HG02623 (cell line): ENCODE measurements around the gene ABHD16B.
"Not testable (repeated sequence)": the region's sequence is repeated elsewhere in the genome, so short reads cannot be mapped to it uniquely, and the experiment has no call there.

Source experiments
- ATAC-seq: cut with Tn5 transposase; IDR thresholded peaks from one replicate; pipeline ENCODE4 v1.9.1; 2021; ENCODE audit warnings: moderate library complexity; ENCODE audit not compliant: unreplicated experiment

The ABHD16B gene

DNA sequence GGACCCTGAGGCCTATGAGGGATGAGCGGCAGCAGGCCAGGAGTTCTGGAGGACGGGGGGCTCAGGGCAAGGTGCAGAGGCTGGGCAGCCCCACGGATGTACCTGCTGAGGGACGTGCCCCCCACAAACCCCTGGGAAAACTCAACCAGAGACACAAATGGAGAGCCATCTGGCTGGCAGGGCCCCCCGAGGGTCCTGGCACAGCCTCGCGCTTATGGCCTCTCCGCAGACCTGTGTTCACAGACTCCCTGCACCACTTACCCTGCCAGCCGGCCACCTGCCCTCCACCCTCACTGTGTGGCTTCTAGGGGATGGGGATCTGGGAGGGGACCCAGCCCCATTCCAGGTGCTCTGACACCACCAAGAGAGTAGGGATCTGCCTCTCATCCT is 26.8 kb upstream of the ABHD16B start:
- no peak for ATAC-seq

DNA sequence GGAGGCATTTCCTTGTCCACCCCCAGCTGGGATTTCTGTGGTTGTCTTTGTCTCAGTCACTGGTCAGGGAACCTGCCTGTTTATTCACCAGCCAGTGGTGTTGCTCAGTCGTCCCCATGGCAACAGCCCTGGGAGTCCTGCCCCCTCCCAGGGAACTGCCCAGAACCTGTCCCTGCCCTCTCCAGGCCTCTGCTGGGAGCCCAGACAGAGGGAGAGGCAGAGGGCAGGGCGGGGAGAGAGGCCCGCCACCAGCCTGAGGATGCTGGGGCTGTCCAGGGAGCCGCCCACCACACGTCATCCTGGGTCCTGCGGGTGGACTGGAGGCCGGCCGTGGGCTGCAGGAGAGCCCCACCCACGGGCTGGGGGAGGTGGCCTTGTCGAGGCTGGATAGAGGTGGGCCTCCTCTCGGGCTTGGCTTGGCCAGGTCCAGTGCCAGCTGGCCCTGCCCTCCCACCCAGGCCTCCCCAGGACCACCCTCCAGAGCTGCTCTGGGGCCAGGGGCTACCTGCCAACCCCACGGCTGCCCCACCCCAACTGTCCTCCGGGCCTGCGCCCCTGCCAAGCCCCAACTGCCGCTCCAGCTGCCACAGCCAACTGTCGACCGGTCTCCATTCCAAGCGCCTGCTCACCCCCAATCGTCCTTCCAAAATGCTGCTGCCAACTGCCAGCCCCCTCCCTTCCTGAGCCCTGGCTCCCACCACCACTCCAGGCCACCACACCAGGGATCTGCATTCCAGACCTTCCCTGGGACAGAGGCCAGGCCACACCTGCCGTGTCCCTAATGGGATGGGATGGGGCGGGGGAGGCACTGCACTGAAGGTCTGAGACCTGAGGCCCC is 26.1 kb upstream of the ABHD16B start:
- ATAC-seq: no peak

DNA sequence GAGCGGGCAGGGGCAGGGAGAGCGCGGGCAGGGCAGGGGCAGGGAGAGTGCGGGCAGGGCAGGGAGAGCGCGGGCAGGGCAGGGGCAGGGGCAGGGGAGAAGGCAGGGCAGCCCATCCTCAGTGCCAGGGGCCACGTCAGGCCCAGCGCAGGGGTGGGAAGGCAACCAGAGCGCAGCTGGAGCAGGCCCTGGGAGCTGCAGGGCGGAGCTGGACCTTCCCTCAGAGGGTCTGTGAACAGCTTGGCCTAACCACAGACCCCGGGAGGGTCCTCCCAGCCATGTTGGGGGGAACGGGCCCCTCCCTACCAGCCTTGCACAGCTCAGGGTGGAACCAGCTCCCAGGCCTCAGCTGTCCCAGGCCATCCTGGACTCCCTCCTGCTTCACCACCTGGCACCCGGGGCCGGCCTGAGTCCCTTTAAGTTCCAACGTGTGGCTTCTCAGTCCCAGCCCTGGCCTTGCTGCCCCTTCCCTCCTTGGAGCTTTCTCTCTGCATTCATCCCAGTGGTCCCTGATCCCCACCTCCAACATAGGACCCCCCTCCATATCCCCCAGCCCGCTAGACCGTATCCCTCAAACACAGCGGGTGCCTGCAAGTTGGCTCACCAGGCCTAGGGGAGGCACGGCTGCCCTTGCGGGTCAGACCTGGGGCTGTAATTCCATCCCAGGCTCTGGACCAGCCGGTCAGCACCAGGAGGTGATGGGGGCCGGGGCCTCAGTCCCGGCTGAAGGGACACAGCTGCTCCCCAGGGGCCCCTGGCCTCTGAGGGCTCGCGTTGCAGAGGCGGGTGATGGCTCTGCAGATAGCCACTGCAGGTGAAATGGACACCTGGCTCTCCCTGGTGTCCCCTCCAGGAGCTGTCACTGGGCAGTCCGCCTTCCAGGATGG is 24.6 kb upstream of the ABHD16B start:
- ATAC-seq: no peak

DNA sequence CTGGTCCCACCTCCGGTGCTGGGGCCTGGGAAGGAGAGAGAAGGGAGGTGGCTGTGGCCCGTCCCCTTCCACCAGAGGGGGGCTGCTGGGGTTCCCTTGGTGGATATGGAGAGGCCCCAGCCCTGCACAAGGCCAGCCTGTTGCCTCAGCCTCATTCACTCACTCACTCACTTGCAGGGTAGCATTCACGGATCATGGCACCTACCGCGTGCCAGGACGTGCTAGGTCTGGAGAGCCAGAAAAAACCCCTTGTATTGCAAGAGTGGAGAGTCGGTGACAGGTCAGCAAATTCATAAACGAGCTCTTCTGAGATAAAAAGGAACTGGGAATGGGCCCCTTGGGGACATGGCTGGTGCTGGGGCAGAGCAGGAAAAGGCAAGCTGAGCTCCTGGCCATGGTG is 23.8 kb upstream of the ABHD16B start:
- no peak for ATAC-seq

DNA sequence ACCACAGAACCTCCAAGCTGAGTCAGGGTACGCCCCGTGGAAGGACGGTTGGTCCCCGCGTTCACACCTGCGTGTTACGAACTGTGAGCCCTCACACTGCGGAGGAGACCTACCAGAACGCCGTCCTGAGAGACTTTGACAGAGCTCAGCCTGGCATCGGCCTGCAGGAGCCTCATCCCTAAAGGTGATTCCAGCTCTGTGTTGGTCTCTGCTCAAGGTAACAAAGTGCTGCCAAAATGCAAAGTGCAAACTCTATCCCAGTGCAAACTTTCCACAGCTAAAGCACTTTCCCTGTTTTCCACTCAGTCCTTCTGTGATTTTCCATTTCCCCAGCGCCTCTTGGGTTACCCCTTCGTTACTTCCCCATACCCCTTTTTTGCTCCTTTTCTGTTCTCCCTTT is 21.7 kb upstream of the ABHD16B start:
- ATAC-seq: no peak

DNA sequence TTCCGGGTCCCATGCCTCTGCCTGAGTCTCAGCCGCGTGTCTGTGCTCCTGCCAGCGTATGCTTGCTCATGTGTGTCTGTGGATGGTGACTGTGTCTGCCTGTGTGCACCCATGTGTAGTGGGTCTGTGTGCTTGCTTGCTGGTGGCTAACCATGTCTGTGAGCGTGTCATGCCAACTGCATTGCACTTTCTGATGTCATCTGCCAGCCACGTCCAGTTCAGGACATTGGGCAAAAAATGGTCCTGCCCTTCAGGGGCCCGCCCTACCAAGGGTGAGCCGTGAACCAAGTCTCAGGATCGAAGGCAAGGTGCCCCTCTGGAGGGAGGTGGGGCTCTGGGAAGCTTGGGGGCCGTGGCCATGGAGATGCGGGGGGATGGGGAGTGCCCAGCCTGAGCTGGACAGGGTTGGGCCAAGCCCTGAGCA is 20.9 kb upstream of the ABHD16B start:
- no peak for ATAC-seq

DNA sequence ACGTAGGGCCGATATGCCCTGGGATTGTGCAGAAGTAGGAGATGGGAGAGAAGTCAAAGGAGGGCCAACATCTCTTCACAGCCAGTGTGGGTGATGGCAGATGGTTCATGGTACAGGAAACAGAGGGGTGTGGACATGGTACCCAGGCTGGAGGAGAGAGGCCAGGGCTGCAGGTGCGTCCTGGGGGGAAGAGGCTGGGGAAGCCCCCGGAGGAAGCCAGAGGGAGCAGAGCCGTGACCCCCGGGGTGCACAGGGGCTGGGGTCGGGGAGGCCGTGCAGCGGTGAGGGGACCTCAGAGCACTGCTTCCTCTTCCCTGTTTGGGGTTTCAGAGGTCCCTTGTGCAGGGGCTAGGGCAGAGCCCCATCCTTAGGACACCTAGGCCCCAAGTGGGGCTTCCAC is 19.0 kb upstream of the ABHD16B start:
- ATAC-seq: no peak

DNA sequence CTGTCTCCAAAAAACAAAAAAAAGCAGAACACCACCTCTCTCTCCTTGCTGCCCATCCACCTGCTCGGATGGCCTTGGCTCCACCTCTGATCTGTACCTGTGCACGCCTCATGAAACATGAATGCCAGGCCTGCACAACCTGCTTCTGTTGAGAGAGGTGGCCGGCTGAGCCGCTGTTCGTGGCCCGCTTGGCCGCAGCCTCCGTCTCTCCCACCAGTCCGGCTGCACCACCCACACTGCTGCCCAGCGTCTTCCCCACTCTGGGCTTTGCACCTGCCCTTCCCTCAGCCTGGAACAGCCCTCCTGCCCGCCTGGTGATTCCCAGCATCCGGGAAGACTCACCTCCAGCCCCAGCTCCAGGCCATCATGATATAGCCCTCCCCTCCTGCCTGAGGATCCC is 18.1 kb upstream of the ABHD16B start:
- no peak for ATAC-seq

DNA sequence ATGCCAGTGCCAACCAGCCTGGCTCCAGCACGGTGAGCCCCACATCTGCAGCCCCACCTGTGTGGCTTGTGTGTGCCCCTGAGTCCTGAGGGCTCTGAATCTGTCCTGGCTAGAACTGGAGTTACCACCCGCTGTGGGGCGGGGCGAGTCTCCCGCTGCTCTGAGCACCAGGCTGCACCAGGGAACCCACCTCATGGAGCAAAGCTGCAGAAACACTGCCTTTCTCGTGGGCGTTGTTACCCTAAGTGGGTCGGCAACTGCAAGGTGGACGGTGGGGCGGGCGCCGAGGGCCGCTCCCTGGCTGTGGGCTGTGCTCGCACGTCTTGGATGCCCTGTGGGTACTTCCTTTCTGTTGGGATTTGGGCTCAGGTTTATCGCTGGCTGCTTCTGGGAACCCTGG is 17.5 kb upstream of the ABHD16B start:
- no peak for ATAC-seq

DNA sequence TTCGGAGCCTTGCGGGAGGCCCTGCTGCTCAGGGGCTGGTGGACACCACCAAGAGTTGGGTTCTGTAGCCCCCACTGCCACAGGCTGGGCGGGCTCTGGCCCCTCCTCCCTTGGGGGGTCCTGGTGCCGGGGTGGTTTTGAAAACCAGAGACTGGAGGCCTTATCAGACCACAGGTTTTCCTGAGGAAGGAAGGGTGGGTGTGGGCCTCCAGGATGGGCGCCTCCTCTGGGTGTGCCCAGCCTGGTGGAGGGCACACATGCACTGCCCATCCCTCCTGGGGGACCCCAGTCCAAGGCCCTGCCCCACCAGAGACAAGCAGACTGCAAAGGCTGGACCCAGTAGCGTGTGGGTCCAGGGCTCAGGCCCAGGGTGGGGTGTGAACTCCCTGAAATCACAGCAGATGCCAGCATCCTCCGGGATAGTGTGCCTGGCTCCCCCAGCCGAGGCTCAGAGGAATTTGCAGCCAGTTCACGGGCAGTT is 16.7 kb upstream of the ABHD16B start:
- no peak for ATAC-seq

DNA sequence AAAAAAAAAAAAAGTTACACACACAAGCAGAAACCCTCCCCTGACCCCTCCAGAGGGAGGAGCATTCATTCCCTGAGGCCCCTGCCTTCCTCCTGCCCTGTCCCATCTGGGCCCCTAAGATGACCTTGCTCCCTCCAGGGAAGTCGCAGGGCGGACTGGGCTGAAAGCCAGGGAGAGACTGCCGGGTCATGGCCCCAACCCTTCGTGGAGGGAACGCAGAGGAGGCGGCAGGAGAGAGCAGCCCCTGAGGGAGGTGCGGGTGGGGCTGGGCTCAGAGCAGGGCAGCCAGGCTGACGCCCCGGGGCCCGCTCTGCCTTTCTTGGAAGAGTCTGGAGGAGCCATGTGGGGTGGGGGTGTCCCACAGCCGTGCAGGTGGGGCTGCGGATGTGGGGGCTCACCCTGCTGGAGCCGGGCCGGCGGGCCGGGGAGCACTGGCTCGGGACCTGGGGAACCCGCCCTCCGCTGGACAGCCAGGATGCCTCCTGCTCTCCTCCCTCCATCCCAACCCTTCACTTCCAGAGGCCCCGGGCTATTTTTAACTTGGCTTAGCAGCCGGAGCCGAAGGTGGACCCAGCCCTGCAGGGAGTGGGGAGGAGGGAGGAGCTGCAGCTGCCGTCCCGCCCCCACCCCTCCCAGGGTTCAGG is 15.0 kb upstream of the ABHD16B start:
- ATAC-seq: no peak

DNA sequence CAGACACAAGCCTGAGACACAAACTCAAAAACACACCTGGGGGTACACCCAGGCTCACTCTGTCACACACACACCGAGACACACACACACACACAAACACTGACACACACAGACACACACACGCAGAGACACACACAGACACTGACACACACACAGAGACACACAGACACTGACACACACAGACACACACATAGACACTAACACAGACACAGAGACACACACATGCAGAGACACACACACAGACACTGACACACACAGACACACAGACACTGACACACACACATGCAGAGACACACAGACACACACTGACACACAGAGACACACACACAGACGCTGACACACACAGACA is 14.4 kb upstream of the ABHD16B start:
- ATAC-seq: no peak

DNA sequence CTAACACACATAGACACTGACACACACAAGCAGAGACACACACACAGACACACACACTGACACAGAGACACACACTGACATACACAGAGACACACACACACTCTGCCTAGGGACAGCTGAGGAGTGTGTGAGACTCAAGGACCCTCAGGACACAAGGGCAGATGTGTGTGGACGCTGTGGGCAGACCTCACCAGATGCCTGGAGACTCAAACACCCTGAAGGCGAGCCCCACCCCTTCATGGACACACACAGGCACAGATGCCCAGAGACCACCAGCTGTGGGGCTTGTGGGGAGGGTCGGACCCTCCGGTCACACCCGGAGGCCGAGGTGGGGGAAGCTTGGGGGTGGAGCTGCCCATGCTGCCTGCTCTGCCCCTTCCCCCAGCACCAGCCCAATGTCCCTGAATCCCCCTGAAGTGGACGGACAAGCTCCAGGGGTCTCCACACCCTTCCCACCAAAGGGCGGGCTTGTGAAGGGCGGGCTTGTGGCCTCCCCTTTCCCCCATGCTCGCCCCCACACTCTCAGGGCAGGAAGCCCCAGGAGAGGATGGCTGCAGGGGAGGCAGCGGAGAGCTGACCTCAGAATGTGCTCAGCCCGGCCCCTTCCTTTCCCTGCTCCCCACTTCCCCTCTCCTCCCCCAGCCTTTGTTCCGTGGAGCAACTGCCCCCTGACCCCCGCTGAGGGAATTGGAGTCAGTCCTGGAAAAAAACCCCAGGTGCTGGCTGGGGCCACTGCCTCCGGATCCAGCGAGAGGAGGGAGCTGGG is 13.9 kb upstream of the ABHD16B start:
- no peak for ATAC-seq

DNA sequence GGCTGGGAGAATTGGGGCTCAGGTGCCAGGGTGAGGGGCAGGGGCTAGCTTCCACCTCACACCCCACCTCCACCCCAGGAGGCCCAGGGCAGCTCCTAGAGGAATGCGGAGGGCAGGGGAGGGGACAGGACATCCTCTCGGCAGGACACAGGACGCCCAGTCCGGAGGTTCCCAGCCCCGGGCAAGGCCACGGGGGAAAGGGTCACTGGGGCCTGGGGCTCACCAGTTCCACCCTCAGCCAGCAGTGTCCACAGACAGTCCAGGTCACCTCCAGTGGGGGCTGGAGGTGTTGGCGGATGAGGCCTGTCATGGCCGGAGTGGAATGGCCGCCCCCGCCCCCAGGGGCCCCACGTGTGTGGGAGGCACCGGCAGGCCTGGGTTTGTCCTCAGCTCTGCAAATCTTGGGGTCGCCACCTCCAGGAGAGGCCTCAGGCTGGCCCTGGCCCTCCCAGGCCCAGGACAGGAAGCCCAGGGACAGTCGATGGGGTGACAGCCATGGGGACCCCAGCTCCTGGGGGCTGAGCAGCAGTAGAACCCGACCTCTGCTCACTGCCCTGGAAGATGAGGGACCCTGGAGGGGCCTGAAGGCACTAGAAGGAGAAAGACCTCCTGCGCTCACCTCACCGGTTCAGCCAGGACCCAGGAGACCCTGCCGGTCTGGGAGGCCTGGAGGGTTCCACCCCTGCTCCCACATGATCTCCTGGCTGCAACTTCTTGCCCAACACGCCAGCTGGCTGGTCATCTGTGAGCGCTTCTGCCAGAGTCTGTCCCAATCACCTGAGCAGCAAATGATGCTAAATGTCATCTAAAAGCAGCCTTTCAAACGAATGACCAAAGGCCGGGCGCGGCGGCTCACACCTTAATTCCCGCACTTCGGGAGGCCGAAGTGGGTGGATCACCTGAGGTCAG is 13.0 kb upstream of the ABHD16B start:
- ATAC-seq: no peak

DNA sequence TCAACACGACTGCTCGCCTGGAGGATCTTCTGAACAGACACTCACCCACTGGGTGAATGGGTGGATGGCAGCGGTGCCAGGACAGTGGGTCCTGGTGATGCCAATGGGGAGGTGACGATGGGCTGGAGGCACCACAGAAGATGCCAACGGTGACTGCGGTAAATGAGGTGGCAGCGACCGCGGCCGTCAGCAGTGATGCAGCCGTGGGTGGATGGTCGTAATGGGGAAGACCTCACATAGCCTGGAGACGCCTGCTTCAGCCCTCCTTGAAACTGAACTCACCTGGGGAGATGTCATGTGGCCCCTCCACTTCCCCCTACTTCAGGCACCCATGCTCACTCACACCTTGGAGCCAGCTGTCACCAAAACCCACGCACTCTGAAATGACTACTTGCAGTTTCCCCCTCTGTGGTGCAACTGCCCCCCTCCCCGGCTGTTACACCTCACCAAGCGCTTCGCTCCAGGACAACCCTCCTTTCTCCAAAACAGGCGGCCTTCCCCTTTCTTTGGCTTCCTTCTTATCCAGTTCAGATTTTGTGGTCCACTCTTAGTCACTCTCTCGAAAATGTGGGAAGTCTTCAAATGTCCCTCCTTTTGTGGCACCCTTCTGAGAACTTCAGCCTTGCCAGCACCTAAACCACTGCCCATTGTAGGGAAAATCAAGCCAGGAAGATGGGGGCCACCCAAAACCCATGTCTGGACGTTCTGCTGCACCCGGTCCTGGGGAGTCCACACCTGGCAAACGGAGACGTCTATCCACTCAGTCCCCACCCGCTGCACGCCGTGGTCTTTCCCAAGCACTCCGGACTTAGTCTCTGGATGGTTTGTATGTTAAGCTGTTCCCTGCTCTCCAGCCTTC is 10.4 kb upstream of the ABHD16B start:
- peak; percentile 74 for ATAC-seq

DNA sequence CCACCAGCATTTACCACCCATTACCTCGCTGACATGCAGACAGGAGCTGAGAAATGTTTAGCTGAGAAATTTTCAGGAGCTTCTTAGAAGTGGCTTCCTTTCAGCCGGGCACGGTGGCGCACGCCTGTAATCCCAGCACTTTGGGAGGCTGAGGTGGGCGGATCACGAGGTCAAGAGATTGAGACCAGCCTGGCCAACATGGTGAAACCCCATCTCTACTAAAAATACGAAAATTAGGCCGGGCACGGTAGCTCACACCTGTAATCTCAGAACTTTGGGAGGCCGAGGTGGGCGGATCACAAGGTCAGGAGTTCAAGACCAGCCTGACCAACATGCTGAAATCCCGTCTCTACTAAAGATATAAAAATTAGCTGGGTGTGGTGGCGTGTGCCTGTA is 9.8 kb upstream of the ABHD16B start:
- ATAC-seq: not testable (repeated sequence)

DNA sequence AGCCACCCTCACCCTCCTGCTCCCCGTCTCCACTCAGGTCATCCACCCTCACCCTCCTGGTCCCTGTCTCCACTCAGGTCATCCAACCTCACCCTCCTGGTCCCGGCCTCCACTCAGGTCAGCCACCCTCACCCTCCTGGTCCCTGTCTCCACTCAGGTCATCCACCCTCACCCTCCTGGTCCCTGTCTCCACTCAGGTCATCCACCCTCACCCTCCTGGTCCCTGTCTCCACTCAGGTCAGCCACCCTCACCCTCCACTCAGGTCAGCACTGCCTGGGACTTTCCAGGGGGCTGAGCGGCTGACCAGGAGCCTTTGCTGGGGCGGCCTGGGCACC is 7.6 kb upstream of the ABHD16B start:
- not testable (repeated sequence) for ATAC-seq

DNA sequence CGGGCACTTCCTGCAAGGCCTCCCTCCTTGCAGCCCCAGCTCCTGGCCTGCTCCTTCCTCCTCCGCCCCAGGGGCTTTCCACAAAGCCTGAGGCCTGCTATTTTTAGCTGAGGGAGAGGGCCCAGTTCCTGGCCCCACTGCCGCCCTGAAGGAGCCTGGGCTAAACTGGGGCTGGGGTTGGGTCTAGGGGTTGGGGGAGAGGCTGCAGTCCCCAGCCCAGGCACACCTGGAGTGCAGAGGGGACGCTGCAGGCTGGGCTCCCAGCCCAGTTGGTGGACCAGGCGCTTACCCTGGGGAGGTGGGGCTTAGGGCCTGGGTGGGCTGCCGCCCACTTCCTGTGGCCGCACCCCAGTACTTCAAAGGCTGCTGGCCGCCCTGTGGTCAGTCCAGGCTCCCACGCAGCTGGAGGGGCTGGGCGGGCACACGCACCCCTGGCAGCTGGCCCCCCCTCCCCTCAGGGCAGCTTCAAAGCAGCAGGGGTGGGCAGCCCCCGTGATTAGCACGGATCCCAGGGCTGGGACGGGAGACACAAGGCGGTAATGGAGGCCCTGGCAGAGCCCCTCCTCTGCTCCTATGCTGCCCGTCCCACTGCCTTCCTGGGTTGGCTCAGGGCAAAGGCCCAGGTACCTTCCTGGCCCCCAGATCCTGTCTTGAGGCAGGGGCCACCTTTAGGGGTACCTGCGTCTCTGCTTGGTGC is 7.1 kb upstream of the ABHD16B start:
- no peak for ATAC-seq
